ENCODE data around the gene UTS2B. TPM values are rescaled to one million over a fixed set of nuclear protein-coding genes. Genes with fewer than 3 reads are reported as not detected.

UTS2B gene
- polyA plus RNA-seq, 1 of the 3 experiments (the other 2 are of a cell fraction) = 0.03 TPM

DNA sequence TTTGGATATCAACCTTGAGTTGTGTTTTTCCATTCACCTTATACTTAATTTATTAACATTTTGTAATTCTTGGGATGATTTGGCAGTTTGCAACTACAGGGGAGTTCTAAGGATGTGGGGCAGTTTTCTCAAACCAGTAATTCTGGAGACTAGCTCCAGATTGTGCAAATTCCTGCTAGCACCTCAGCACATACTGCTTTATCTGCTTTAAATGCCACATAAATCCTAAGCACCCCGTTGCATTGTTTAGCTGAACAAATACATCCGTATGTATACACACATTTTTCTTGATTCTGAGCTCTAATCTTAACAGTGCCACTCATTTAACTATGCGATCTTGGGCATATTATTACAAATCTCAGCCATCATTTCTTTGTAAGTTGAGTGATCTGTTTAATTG is 16.9 kb upstream of the UTS2B start:
- H4K20me1 ChIP-seq (ENCODE audit: insufficient read depth) = peaks cover 52% of the 10 kb centered on the region

More for the DNA sequence above, 16.9 kb upstream of the UTS2B start:
- peaks cover 3% of the 10 kb centered on the region for H3F3A ChIP-seq (replicated peaks; ENCODE audit: insufficient read depth)
- H3K9me2 ChIP-seq = no peaks in the 10 kb centered on the region
- 85% methylated on average over 3 of the region's 3 CpGs for WGBS (ENCODE audit: low lambda C conversion rate)
- no peak overlapping the region for H3K27ac ChIP-seq (ENCODE audit: low read depth in 2 of 2, low read length in 1 of 2)
- POLR2A ChIA-PET = no interaction called here
- no peak overlapping the region for H3K4me2 ChIP-seq
- no peak overlapping the region for H2AFZ ChIP-seq (ENCODE audit: low read depth)
- no peak for DNase-seq
- H3K9me3 ChIP-seq = no peaks in the 10 kb centered on the region
- H3K79me2 ChIP-seq (ENCODE audit: insufficient read depth) = peaks cover 100% of the 10 kb centered on the region
- no peaks in the 10 kb centered on the region for H3K27me3 ChIP-seq (ENCODE audit: insufficient read depth)
- CTCF ChIA-PET = interaction anchor here (1.0 kb wide), 1 partner anchor 10 kb away, joined by 3 read pairs; no protein-coding TSS in a partner anchor
- H3K36me3 ChIP-seq (replicated peaks in 1 of 2; ENCODE audit: control insufficient read depth in 1 of 2, insufficient read depth in 2 of 2, low read length in 1 of 2) = no peaks in the 10 kb centered on the region
- no peak overlapping the region for H3K9ac ChIP-seq
- TF ChIP-seq, protein P1, sequence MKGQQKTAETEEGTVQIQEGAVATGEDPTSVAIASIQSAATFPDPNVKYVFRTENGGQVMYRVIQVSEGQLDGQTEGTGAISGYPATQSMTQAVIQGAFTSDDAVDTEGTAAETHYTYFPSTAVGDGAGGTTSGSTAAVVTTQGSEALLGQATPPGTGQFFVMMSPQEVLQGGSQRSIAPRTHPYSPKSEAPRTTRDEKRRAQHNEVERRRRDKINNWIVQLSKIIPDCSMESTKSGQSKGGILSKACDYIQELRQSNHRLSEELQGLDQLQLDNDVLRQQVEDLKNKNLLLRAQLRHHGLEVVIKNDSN (IDR thresholded peaks at IDR 0.05; ENCODE audit: borderline replicate concordance, low read depth) = no peak
- no peak for TF ChIP-seq EP300 (IDR thresholded peaks at IDR 0.05; ENCODE audit: borderline replicate concordance in 1 of 2, low read depth in 1 of 2, low read length in 1 of 2)
- no peak for TF ChIP-seq NRF1 (IDR thresholded peaks at IDR 0.05; ENCODE audit: low read depth, low read length)
- no peak for TF ChIP-seq ELF1 (IDR thresholded peaks at IDR 0.05)
- TF ChIP-seq CTCF (IDR thresholded peaks at IDR 0.05) = no peak
- TF ChIP-seq RCOR1 (IDR thresholded peaks at IDR 0.05; ENCODE audit: low read length) = no peak
- TF ChIP-seq TCF12 (IDR thresholded peaks at IDR 0.05) = no peak
- TF ChIP-seq TEAD4 (IDR thresholded peaks at IDR 0.05; ENCODE audit: borderline replicate concordance, insufficient read depth) = no peak
- no peak for TF ChIP-seq SIN3A (IDR thresholded peaks at IDR 0.05; ENCODE audit: borderline replicate concordance, low read depth, low read length)
- no peak for TF ChIP-seq GABPA (IDR thresholded peaks at IDR 0.05; ENCODE audit: low read depth)
- TF ChIP-seq POLR2AphosphoS5 (IDR thresholded peaks at IDR 0.05; ENCODE audit: low read depth, low read length) = no peak
- no peak for TF ChIP-seq TAF1 (IDR thresholded peaks at IDR 0.05; ENCODE audit: borderline replicate concordance, low read depth, low read length)
- TF ChIP-seq USF2 (IDR thresholded peaks at IDR 0.05; ENCODE audit: borderline replicate concordance, low read depth, low read length) = no peak
- no peak for TF ChIP-seq EZH2phosphoT487 (IDR thresholded peaks at IDR 0.05; ENCODE audit: borderline replicate concordance, low read depth)
- no peak for TF ChIP-seq REST (IDR thresholded peaks at IDR 0.05; ENCODE audit: low read depth, low read length)
- peaks cover 0 to 30% of the 10 kb centered on the region in 2 experiments; a peak in 2 of 4 replicates for H3K4me1 ChIP-seq (ENCODE audit: control insufficient read depth in 1 of 2, insufficient read depth in 2 of 2, low read depth in 1 of 2, low read length in 1 of 2)
- H3K4me3 ChIP-seq (ENCODE audit: low read depth in 2 of 2, low read length in 1 of 2) = no peak overlapping the region
